AG04450 (cell line): ENCODE data around the gene ZNF274. TPM values are rescaled to one million over a fixed set of nuclear protein-coding genes. Genes with fewer than 3 reads are reported as not detected.
"Not testable (repeated sequence)": the region's sequence is repeated elsewhere in the genome, so short reads cannot be mapped to it uniquely, and the experiment has no call there.

Experiments
- CTCF ChIA-PET: fragments of 300-600, 350-600 bp; formaldehyde crosslinking; extraction: SDS; loops from one replicate; lab custom pipeline; 2022; ENCODE audit warnings: antibody characterized with exemption, inconsistent platforms; lab: Charles Lee
- POLR2A ChIA-PET: fragments of 350-600 bp; formaldehyde crosslinking; extraction: SDS; loops from one replicate; lab custom pipeline; 2021; ENCODE audit warnings: antibody characterized with exemption, inconsistent platforms; lab: Yijun Ruan, JAX
- DNase-seq: peaks from one replicate; pipeline ENCODE4 v3.0.0-alpha.2; 2011; ENCODE audit warnings: low read depth, low spot score
- H3K27ac ChIP-seq: one replicate; pipeline ENCODE4 v1.5.1; 2012; ENCODE audit warnings: low read depth, low read length, control low read depth
- H3K27me3 ChIP-seq: one replicate; pipeline ENCODE4 v1.6.0; 2012; ENCODE audit warnings: low read length; ENCODE audit not compliant: control insufficient read depth, insufficient read depth
- H3K4me3 ChIP-seq: 2 replicates; pipeline ENCODE4 v1.5.1; 2011; ENCODE audit warnings: mild to moderate bottlenecking, low read depth, low read length, control low read depth
- H3K9me3 ChIP-seq: 2 replicates; pipeline ENCODE4 v1.5.1; 2012; ENCODE audit warnings: low read length; ENCODE audit not compliant: control insufficient read depth, insufficient read depth
- polyA plus RNA-seq: library from polyadenylated mRNA; depleted of rRNA; stranded (reverse); fragments of >200 nt; gene quantifications from 2 replicates; pipeline ENCODE4 v1.2.3, GENCODE V29; 2011
- TF ChIP-seq, protein P1 (sequence below): IDR thresholded peaks from 2 replicates; pipeline ENCODE4 v1.5.1; 2011; ENCODE audit warnings: low read depth, low read length, control low read depth, inconsistent platforms

ZNF274 gene
- polyA plus RNA-seq, 1 experiment: 13.2 TPM

DNA sequence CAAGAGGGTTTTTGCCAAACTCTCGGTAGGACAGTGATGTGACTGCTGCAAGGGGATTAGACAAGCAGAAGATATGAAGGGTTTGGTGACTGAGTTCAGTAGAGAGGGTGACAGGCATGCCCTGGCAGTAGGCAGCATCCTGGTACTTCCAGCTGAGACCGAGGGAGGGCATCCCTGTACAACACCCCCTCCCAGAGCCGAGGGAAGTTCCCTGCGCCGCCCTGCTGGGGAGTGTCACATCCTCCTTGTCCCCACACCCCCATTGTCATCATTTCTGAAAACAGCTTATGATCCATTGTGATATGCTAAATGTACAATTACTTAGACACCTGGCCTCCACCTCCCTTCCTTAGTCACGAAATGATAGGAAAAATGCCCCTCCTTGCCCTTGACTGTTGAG is 60.5 kb downstream of the ZNF274 start:
- CTCF ChIA-PET: no interaction called here
- TF ChIP-seq, protein P1, sequence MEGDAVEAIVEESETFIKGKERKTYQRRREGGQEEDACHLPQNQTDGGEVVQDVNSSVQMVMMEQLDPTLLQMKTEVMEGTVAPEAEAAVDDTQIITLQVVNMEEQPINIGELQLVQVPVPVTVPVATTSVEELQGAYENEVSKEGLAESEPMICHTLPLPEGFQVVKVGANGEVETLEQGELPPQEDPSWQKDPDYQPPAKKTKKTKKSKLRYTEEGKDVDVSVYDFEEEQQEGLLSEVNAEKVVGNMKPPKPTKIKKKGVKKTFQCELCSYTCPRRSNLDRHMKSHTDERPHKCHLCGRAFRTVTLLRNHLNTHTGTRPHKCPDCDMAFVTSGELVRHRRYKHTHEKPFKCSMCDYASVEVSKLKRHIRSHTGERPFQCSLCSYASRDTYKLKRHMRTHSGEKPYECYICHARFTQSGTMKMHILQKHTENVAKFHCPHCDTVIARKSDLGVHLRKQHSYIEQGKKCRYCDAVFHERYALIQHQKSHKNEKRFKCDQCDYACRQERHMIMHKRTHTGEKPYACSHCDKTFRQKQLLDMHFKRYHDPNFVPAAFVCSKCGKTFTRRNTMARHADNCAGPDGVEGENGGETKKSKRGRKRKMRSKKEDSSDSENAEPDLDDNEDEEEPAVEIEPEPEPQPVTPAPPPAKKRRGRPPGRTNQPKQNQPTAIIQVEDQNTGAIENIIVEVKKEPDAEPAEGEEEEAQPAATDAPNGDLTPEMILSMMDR: no peak
- no peak for DNase-seq
- H3K9me3 ChIP-seq: peaks cover 93% of the 10 kb centered on the region
- no peak overlapping the region for H3K4me3 ChIP-seq
- POLR2A ChIA-PET: no interaction called here
- H3K27me3 ChIP-seq: no peaks in the 10 kb centered on the region
- no peak overlapping the region for H3K27ac ChIP-seq

DNA sequence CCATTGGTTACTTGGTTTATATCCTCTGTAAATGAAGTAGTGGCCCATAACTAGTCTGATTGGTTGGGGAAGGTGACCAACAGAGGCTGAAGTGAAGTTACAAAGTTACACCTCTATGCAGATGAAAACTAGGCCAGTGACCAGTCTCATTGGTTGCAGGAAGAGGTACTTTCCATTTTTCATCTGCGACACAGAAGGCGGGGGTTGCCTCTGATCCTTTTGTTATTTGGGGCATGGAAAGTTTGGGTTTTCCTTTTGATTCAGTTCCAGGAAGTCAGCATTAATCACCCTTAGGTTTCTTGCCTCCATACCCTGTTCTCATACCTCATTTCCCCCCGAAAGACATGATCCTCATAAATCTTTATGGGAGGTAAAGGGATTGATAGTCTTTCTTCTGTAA is 66.0 kb downstream of the ZNF274 start:
- Histone ChIP-seq H3K4me3 (no peak overlapping the region), H3K27me3 (no peaks in the 10 kb centered on the region), H3K27ac (no peak overlapping the region), H3K9me3 (peaks cover 81% of the 10 kb centered on the region)
- CTCF ChIA-PET: no interaction called here
- no peak for DNase-seq
- POLR2A ChIA-PET: no interaction called here
- TF ChIP-seq, protein P1: no peak

- peaks cover 79% of the 10 kb centered on the region for H3K9me3 ChIP-seq
These were observed 69.3 kb downstream of the ZNF274 start for GRCh38 chr19:58252102-58252685.

DNA sequence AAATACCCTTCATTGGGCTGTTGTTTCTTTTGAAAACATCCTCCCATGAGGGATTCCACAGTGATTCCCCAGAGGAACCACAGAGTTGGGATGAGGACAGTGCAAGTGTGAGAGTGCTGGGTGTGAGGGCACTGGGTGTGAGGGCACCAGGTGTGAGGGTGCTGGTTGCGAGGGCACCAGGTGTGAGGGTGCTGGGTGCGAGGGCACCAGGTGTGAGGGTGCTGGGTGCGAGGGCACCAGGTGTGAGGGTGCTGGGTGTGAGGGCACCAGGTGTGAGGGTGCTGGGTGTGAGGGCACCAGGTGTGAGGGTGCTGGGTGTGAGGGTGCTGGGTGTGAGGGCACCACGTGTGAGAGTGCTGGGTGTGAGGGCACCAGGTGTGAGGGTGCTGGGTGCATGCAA is 75.4 kb downstream of the ZNF274 start:
- H3K9me3 ChIP-seq: peaks cover 96% of the 10 kb centered on the region
- POLR2A ChIA-PET, DNase-seq, H3K4me3 ChIP-seq, CTCF ChIA-PET, H3K27me3 ChIP-seq, H3K27ac ChIP-seq: not testable (repeated sequence)

More at GRCh38 chr19:58252102-58252685, 69.3 kb downstream of the ZNF274 start:
- TF ChIP-seq, protein P1: no peak
- POLR2A ChIA-PET: no interaction called here
- no peak overlapping the region for H3K27ac ChIP-seq
- H3K27me3 ChIP-seq: no peaks in the 10 kb centered on the region
- CTCF ChIA-PET: no interaction called here
- no peak for DNase-seq
- no peak overlapping the region for H3K4me3 ChIP-seq

DNA sequence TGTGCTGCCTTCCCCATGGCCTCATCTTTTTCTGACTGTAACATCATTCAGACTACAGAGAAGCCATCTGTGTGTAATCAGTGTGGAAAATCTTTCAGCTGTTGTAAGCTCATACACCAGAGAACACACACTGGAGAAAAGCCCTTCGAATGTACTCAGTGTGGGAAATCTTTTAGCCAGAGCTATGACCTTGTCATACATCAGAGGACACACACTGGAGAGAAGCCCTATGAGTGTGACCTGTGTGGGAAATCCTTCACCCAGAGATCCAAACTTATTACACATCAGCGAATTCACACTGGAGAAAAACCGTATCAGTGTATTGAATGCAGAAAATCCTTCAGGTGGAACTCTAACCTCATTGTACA is 78.7 kb downstream of the ZNF274 start:
- Histone ChIP-seq H3K27ac (no peak overlapping the region), H3K4me3 (no peak overlapping the region), H3K9me3 (peaks cover 98% of the 10 kb centered on the region), H3K27me3 (no peaks in the 10 kb centered on the region)
- CTCF ChIA-PET: no interaction called here
- no peak for DNase-seq
- TF ChIP-seq, protein P1: no peak
- POLR2A ChIA-PET: no interaction called here
